Measurements from ENCODE around the gene ZMYND12. TPM values are rescaled to one million over a fixed set of nuclear protein-coding genes. Genes with fewer than 3 reads are reported as not detected.

ZMYND12 gene
- 0.18 and 0.30 TPM in 2 replicates for total RNA-seq

GRCh38 chr1:42456010-42456753, at the start of gene ZMYND12, which contains the start of gene PPCS:
ZMYND12 (minus strand) TSS chr1:42456022; CDS start chr1:42455997, 25 bp downstream.
PPCS (plus strand) TSS chr1:42456543; CDS start chr1:42456566, 23 bp downstream.

GRCh38 chr1:42462828-42463763, 7.3 kb upstream of the ZMYND12 start, which contains the start of gene CCDC30:
CCDC30 (plus strand) TSS chr1:42463286; CDS start chr1:42480552, 17,266 bp downstream.

GRCh38 chr1:42380586-42381279, 75.1 kb downstream of the ZMYND12 start, which contains the start of gene RIMKLA:
RIMKLA (plus strand) TSS chr1:42380792; CDS start chr1:42380935, 143 bp downstream.

Other genes starting within 250 kb of the ZMYND12 start
- 16.3 and 26.6 TPM in 2 replicates for gene FOXJ3, start 120.8 kb downstream of the ZMYND12 start, total RNA-seq
- under 0.01 and 0.05 TPM in 2 replicates for gene RIMKLA, start 75.2 kb downstream of the ZMYND12 start, total RNA-seq
- 24.9 and 26.1 TPM in 2 replicates for gene PPCS, start 521 bp upstream of the ZMYND12 start, total RNA-seq
- 0.69 and 0.89 TPM in 2 replicates for gene CCDC30, start 7.3 kb upstream of the ZMYND12 start, total RNA-seq
- 18.7 and 22.4 TPM in 2 replicates for gene PPIH, start 202.4 kb upstream of the ZMYND12 start, total RNA-seq
- gene YBX1, start 226.4 kb upstream of the ZMYND12 start, total RNA-seq: 516 and 899 TPM in 2 replicates